ENCODE measurements around the gene RPS6KA5. TPM values are rescaled to one million over a fixed set of nuclear protein-coding genes. Genes with fewer than 3 reads are reported as not detected.

The RPS6KA5 gene
- total RNA-seq, 1 donor: 0.86 TPM

DNA sequence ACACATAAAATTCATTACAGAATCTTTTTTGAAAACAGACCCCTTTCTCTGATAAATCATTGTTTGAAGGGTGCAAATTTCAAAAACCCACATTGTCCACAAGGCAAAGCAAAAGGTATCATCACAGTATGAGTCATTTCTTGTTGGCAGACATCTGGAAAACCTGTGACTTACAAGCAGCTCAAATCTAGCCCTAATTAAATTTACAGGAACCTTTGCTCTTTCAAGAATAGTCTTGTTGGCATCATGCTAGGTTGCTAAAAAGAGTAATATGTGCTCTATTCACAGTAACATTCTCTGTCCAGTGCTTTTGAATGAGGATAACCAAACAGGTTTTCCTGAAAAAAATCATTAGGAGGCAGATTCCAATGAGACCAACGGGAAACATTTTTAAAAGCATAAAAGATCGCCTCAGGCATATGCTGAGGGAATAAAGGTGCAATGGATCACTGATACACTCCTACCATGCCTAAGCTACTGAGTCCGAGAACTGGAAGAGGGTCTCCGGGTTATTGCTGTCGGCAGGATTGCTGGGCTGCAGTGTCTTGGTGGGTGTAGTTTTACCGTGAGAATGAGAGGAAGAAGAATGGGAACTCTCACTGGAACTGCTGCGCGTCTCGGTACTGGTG lies 188.7 kb downstream of the RPS6KA5 start:
- TF ChIP-seq, protein P1, sequence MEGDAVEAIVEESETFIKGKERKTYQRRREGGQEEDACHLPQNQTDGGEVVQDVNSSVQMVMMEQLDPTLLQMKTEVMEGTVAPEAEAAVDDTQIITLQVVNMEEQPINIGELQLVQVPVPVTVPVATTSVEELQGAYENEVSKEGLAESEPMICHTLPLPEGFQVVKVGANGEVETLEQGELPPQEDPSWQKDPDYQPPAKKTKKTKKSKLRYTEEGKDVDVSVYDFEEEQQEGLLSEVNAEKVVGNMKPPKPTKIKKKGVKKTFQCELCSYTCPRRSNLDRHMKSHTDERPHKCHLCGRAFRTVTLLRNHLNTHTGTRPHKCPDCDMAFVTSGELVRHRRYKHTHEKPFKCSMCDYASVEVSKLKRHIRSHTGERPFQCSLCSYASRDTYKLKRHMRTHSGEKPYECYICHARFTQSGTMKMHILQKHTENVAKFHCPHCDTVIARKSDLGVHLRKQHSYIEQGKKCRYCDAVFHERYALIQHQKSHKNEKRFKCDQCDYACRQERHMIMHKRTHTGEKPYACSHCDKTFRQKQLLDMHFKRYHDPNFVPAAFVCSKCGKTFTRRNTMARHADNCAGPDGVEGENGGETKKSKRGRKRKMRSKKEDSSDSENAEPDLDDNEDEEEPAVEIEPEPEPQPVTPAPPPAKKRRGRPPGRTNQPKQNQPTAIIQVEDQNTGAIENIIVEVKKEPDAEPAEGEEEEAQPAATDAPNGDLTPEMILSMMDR (IDR thresholded peaks at IDR 0.05; ENCODE audit: insufficient read depth, low read depth, low read length): no peak
- no peak overlapping the region for H3K4me3 ChIP-seq (ENCODE audit: low read depth, low read length)
- DNase-seq (ENCODE audit: low read depth): peak; percentile 57

DNA sequence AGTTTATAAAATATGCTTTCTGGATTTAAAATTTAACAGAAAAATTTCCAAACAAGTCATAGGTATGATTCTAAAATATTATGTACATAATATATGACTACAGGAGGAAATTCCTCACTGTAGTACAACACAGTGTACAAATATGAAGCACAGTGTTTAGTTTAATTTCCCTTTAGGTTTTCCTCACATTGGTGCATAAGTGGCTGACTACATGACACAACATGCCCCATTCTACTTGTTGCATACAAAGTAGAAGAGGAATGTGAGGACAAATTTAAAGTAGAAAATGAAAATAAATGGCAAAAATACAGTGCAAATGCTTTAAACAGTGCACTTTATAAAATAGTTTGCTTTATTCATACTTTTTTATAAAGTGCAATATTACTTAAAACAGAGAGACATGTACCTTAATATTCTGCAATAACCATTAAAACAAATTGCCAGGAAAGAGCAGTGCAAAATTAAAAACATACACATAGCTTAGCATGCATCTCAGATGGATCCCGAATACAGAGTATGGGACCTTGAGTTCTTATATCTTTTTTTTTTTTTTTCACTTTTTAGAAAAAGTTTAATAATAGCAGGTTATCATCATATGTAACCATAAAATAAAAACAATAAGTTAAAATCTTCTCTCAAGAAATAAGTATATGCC lies 189.4 kb downstream of the RPS6KA5 start:
- no peak for DNase-seq (ENCODE audit: low read depth)
- TF ChIP-seq, protein P1 (IDR thresholded peaks at IDR 0.05; ENCODE audit: insufficient read depth, low read depth, low read length): no peak
- H3K4me3 ChIP-seq (ENCODE audit: low read depth, low read length): no peak overlapping the region

DNA sequence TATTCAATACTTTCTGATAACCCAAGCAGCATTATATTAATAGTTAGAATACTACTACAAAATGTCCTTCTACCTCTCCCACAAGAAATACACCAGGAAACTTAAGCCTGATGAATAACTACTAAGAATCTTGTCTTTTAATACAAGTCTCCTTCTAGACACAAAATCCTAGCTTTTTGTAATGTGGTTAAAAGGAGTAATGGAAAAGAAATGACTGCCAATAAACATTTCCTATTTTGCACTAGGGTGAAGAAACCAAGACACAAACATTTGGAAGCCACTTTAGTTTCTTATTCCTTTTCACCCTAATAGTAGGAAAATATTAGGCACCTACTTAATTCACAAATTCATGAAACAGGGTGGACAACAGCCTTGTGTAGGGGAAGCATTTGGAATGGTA lies 192.9 kb downstream of the RPS6KA5 start:
- H3K4me3 ChIP-seq (ENCODE audit: low read depth, low read length): no peak overlapping the region
- DNase-seq (ENCODE audit: low read depth): no peak
- TF ChIP-seq, protein P1 (IDR thresholded peaks at IDR 0.05; ENCODE audit: insufficient read depth, low read depth, low read length): no peak

DNA sequence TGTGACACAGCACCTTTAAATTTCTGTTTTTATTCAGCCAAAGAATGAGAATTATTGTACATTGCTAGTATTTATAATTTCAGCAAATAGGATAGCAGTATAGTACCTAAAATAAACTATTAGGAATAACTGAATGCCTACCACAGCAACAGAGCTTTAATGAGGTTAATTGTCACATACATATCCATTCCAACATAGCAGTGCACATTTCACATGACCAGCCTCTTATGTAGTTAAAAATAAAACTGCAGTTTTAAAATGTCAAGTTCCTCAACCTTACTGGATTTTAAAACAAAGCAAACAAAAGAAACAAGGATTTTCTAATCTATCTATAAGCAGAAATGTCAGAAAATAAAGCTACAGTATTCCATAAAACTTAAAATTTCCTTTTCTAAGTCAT lies 193.6 kb downstream of the RPS6KA5 start:
- DNase-seq (ENCODE audit: low read depth): no peak
- no peak overlapping the region for H3K4me3 ChIP-seq (ENCODE audit: low read depth, low read length)
- TF ChIP-seq, protein P1 (IDR thresholded peaks at IDR 0.05; ENCODE audit: insufficient read depth, low read depth, low read length): no peak

DNA sequence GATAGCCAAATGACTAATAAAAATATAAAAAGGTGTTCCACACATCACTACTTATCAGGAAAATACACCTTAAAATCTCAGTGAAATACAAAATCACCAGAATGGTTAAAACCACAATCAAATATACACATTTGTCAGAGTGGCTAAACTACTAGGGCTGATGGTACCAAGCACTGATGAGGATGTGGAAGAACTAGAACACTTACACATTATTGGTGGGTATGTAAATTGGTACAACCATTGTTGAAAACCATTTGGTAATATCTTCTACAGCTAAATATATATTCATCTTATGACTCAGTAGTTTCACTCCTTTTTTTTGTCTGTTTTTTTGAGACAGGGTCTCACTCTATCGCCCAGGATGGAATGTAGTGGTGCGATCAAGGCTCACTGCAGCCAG lies 195.7 kb downstream of the RPS6KA5 start:
- TF ChIP-seq, protein P1 (IDR thresholded peaks at IDR 0.05; ENCODE audit: insufficient read depth, low read depth, low read length): no peak
- no peak overlapping the region for H3K4me3 ChIP-seq (ENCODE audit: low read depth, low read length)

DNA sequence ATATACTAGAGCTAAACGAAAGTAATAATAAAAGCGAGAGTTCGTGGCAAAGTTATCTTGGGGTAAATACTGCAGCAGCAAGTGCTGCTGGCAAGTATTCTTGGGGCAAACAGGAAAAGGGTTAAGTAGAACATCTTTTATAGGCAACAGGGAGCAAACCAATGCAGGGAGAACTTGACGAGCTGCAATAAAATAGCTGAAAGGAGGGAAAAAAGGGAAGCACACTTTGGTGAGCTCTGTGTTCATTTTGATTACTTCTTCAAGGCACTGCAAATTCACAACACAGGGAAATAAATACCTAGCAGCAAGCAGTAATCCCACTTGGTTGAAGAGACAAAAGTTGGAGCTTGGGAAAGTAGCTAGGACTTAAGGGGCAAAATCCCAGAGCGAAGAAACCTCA lies 201.9 kb downstream of the RPS6KA5 start:
- H3K4me3 ChIP-seq (ENCODE audit: low read depth, low read length): no peak overlapping the region
- TF ChIP-seq, protein P1 (IDR thresholded peaks at IDR 0.05; ENCODE audit: insufficient read depth, low read depth, low read length): no peak
- no peak for DNase-seq (ENCODE audit: low read depth)

More for the DNA sequence above, 195.7 kb downstream of the RPS6KA5 start:
- DNase-seq (ENCODE audit: low read depth): no peak
